IPS DF 19.7 (cell line): ENCODE results near the gene MEGF6.

Source experiments
- DNase-seq: peaks from one replicate; pipeline ENCODE4 v3.0.0-alpha.2; 2013; ENCODE audit warnings: low read depth, low spot score

The MEGF6 gene

GRCh38 chr1:3520419-3521378 lies 90.6 kb downstream of the MEGF6 start:
- DNase-seq = no peak

DNA sequence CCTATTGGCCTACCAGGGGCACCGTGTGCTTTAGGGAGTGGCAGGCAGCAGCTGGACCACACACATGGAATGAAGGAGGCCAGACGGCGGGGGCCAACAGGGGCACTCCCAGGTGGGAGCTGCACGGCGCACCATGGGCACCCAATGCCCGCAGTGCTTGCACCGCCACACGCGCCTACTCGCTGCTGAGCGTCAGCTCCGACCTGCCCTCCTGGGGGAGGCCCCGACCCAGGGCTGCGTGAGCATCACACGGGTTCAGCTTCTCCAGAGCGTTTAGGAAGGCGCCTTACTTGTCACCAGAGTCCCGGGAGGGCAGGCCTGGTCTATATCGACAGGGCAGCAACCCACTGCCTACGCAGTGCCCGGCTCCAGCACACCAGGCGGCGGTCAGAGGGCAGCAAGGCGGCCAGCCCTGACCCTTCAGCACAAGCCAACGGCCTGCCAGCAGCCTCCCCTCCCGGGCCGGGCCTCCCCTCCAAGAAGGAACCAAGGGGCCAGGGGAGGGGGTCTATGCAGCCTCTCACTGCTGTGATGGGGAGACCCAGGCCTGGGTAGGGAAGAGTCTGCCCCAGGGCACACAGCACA lies 91.9 kb downstream of the MEGF6 start:
- no peak for DNase-seq

- no peak for DNase-seq
Observed at GRCh38 chr1:3518756-3519155, 92.6 kb downstream of the MEGF6 start.

DNA sequence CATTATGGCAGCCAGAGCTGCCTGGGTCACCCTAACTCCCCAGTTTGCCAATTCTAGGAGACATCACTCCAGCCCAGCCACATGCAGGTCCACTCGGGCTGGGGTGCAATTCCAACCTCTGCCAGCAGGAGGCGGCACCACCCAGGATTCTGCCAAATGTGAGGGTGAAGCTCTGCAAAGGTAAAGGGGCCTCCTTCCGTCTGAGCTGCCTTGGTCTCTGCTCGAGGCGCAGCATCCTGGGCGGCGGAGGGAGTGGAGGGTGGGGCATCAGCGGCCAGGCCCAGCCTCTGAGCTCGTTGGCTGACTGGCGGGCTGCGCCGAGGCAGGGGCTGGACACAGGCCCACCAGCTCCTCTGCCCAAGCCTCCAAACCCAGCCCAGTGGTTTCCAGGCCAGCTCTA lies 93.1 kb downstream of the MEGF6 start:
- DNase-seq = no peak

DNA sequence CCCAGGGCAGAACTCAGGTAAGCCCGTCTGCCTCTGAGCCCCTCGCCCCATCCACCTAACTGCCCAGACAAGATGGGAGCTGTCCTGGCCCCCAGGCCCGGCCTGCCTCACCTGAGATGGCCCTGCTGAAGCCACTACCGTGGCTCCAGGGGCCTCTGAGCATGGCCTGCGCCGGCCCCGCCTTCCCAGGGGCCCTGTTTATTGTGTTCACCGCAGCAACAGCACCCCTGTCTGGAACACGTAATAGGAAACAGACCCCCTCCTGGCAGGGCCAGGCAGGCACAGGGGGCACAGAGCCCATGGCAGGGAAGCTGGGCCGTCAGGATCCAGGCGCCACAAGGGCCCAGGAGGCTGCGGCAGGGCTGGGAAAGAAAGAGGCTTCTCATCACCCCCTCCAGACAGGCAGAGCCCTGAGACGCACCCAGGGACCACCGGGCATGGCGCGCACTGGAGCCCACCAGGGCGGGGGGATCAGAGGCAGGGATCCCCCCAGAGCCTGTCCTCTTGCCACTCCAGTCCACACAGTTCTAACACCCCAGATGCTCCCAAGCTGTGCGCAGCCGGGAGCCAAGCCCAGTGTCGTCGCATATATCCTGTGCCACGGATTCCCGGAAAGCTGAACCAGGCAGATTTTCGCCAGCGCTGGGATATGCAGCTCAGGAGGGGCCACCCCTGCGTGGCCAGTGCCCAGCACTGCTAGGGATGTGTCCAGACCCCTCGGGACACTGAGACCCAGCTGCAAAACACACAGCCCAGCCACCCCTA lies 94.2 kb downstream of the MEGF6 start:
- no peak for DNase-seq

- DNase-seq = no peak
Observed at GRCh38 chr1:3516481-3516869, 94.8 kb downstream of the MEGF6 start.

DNA sequence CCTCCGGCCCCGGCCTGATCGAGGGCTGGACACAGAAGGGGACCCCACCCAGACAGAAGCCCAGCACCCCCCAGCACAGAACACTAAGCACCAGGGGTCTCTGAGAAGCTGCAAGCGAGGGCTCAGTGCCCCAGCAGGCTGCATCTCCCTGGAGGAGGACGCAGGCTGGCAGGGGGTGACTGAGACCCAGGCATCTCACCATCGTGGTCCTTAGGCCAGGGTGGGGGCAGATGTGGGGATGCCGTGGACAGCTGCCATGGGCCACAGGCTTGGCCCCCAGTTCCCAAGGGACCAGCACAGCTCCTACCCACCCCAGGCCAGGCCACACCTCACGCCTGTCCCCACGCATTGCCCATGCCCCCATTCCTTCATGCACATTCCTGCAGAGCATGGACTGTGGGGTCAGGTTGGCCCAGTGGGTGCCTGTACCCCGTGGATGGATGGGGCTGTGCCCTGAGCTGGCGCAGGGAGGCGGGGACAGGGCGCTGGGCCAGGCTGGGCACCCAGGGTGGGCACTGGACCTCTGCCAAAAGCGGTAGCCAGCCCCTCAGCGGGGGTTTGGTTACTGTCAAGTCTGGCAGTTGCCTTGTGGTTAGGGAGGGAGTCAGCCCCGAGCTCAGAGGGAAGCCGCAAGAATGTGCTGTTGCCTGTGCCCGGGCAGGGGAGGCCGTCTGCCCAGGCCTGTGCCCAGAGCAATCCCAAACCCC lies 95.4 kb downstream of the MEGF6 start:
- no peak for DNase-seq

DNA sequence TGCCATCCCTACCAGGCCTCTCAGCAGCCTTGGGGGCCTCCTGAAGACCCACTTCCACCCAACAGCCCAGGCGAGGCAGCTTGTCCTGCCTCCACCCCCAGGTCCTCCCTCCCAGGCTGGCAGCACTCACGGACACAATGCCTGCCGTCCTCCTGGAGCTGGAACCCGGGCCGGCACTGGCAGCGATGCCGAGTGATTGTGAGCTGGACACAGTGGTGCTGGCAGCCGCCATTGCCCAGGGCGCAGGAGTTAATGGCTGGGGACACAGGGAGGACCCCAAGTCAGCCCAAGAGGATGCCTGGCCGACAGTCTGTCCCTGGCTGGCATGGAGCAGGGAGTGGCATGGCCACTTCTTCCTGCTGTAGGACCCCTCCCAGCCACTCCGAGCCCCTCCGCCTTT lies 96.0 kb downstream of the MEGF6 start:
- no peak for DNase-seq

DNA sequence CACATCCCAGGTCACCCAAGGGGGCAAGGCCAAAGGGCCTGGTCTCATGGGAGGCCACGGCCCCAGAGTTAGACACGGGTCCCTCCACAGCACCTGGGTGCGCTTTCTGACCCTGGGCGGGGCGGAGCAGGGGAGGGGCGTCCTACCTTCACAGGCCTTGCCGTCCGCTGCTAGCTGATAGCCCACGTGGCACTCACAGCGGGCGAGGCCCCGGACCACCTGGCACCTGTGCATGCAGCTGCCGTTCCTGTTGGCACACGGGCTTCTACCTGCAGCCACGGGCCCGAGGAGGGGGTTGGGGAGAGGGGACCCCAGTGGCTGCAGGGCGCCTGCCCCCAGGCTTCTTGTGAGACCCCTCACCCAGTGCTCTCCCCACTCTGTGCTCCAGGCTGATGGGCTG lies 96.9 kb downstream of the MEGF6 start:
- no peak for DNase-seq

GRCh38 chr1:3511856-3512255 lies 99.5 kb downstream of the MEGF6 start:
- no peak for DNase-seq

- no peak for DNase-seq
Observed at GRCh38 chr1:3511306-3511705, 100.0 kb downstream of the MEGF6 start.

DNA sequence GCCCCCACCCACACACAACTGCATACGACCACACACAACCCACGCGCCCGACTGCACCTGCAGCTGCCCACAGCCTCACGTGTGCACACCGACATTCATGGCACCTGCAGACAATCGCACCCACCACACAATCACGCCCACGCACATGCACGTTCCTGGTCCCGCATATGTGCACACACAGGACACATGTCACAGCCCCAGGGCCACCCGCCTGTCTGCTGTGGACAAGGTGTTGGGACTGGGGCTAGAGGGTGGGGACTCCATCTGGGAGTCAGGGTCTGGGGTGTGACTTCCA lies 100.4 kb downstream of the MEGF6 start:
- no peak for DNase-seq

DNA sequence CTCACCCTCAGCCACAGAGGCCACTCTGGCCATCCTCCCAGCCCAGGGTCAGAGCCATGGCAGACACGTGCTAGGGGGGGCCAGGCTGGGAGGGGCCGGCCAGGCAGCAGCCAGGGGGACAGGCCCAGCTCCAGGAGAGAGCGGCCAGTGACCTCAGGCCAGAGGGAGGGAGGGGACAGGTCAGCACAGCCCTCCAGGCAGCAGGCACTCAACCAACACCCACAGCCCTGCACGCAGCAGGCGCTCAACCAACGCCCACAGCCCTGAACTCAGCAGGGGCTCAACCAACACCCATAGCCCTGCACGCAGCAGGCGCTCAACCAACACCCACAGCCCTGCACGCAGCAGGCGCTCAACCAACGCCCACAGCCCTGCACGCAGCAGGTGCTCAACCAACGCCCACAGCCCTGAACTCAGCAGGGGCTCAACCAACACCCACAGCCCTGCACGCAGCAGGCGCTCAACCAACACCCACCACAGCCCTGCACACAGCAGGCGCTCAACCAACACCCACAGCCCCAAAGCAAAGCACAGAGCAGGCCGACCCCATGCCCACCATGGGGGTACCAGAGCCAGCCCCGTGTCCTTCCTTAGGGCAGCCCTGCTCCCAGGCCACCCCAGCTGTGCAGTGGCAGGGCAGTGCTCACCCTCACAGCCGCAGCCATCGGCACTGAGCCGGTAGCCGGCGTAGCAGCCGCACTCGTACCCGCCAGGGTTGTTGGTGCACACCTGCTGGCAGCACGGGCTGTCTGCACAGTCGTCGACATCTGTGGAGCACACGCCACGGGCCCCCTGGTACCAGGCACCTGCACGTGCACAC lies 101.0 kb downstream of the MEGF6 start:
- DNase-seq = no peak

DNA sequence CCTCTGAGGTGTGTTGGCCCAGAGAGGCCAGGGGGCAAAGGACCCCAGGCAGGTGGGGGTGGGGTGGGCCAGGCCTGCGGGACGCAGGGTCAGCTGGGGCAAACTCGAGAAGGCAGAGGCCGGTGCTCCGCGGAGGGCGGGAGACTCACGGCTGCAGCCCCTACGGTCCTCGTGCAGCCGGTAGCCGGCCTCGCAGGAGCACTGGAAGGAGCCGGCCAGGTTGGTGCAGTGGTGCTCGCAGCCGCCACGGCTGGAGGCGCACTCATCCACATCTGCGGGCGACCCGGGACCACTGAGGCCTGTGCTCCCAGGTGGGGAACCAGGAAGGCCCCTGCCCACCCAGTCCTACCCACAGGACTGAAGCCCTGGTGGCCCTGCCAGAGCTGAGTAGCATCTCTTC lies 101.6 kb downstream of the MEGF6 start:
- DNase-seq = no peak

DNA sequence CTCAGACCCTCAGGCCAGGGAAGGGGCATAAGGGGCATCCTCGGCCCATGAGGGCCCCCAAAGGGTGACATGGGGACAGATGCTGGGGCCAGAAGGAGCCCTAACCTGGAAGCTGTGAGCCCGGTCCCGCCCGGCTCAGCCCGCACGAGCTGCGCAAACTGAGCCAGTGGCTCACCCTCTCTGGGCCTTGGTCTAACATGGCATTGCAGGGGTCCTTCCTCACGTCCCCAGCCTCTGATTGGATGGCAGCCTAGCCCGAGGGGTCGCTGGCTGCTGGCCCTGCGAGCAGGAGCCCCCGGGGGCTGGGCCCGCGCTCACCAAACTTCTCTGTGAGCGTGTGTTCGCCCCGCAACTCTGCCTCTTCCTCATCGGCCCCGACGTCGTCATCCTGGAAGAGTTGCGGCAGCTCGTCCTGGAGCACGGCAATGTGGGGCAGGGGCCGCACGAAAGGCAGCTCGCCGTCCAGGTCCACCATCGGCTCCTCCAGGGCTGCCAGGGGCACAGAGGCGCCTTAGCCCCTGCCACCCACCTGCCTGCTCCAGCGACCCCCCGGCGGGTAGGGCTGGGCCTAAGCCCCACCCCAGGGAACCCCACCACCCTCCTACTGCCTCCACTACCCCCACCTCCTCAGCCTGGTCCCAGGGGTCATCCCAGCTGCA lies 102.4 kb downstream of the MEGF6 start:
- DNase-seq = no peak

GRCh38 chr1:3507636-3508275 lies 103.6 kb downstream of the MEGF6 start:
- no peak for DNase-seq

DNA sequence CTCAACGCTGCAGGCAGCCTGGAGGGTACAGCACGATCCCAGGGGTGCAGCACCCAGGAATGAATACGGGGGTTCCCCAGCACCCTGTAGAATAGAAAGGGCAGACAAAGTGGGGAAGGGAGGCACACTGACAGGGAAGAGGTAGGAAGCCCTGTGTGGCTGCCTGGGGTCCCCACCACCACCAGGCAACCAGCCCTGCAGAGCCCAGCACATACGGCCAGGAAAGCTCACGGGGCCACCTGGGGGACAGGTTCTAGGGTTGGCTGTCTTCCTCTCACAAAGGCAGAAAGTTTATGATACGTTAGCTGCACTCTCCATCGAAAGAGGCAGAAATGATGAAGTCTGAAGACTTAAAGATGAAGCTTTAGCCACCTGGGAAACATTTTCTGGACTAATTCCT lies 104.4 kb downstream of the MEGF6 start:
- no peak for DNase-seq

GRCh38 chr1:3506041-3506440 lies 105.3 kb downstream of the MEGF6 start:
- DNase-seq = no peak

- no peak for DNase-seq
Observed at GRCh38 chr1:3505161-3505560, 106.1 kb downstream of the MEGF6 start.

- no peak for DNase-seq
Observed at GRCh38 chr1:3504822-3505153, 106.5 kb downstream of the MEGF6 start.
